Caco-2 (cell line): ENCODE results near the gene ARF4. TPM values are rescaled to one million over a fixed set of nuclear protein-coding genes. Genes with fewer than 3 reads are reported as not detected.
A peak's percentile ranks its signal among the peaks of the same experiment; 100 is the strongest.

ENCODE experiments used
- BruUV-seq: library from RNA; stranded (reverse); fragments of 400-500 nt; replicated peaks from 2 replicates; lab custom pipeline; 2021; lab: Mats Ljungman, UMichigan
- CTCF ChIA-PET: fragments of 300-600 bp; sonication (Branson Sonifier 250); formaldehyde crosslinking; loops from one replicate; lab custom pipeline; 2022; ENCODE audit warnings: antibody characterized with exemption; lab: Charles Lee
- POLR2A ChIA-PET: fragments of 300-600 bp; sonication (Branson Sonifier 250); formaldehyde crosslinking; loops from one replicate; lab custom pipeline; 2022; ENCODE audit warnings: antibody characterized with exemption; lab: Charles Lee
- DNase-seq, 2 experiments: peaks; one replicate each; pipeline versions ENCODE4 v3.0.0 to v3.0.0-alpha.2; 2020 to 2022
- H3K27me3 ChIP-seq: replicated peaks from 2 replicates; pipeline ENCODE4 v1.6.0; 2011; ENCODE audit warnings: low read length; ENCODE audit not compliant: control insufficient read depth, insufficient read depth
- H3K36me3 ChIP-seq: 2 replicates; pipeline ENCODE4 v1.5.1; 2011; ENCODE audit warnings: low read length; ENCODE audit not compliant: control insufficient read depth, insufficient read depth
- H3K4me1 ChIP-seq: fragments of 250-450 bp; sonication (Bioruptor Pico); 2 replicates; pipeline ENCODE4 v1.5.1; 2020; ENCODE audit warnings: mild to moderate bottlenecking
- H3K4me3 ChIP-seq: 2 replicates; pipeline ENCODE4 v1.5.1; 2011; ENCODE audit warnings: low read depth, mild to moderate bottlenecking, control low read depth, low read length
- H3K9me3 ChIP-seq: fragments of 250-450 bp; sonication (Bioruptor Pico); 2 replicates; pipeline ENCODE4 v1.5.1; 2020; ENCODE audit warnings: mild to moderate bottlenecking, moderate library complexity
- H3K27ac Mint-ChIP-seq: one replicate; pipeline ENCODE4 v1.8.0; 2022; ENCODE audit warnings: mixed read lengths; ENCODE audit not compliant: unreplicated experiment
- H3K27me3 Mint-ChIP-seq: one replicate; pipeline ENCODE4 v1.8.0; 2022; ENCODE audit warnings: mixed read lengths; ENCODE audit not compliant: insufficient read depth, unreplicated experiment
- H3K36me3 Mint-ChIP-seq: one replicate; pipeline ENCODE4 v1.8.0; 2022; ENCODE audit warnings: mild to moderate bottlenecking, mixed read lengths; ENCODE audit not compliant: insufficient read depth, unreplicated experiment
- H3K4me1 Mint-ChIP-seq: one replicate; pipeline ENCODE4 v1.8.0; 2022; ENCODE audit warnings: low read depth, mixed read lengths; ENCODE audit not compliant: unreplicated experiment
- H3K4me3 Mint-ChIP-seq: one replicate; pipeline ENCODE4 v1.8.0; 2022; ENCODE audit warnings: mild to moderate bottlenecking, moderate library complexity, mixed read lengths; ENCODE audit not compliant: unreplicated experiment
- H3K9me3 Mint-ChIP-seq: one replicate; pipeline ENCODE4 v1.8.0; 2022; ENCODE audit warnings: mixed read lengths; ENCODE audit not compliant: unreplicated experiment
- intact Hi-C: fragments of 100-400 bp; cut with micrococcal nuclease; formaldehyde crosslinking; loops from one replicate; pipeline ENCODE4 v1.10.0; 2022; ENCODE audit not compliant: unreplicated experiment
- total RNA-seq: library from RNA; stranded (reverse); gene quantifications from 2 replicates; pipeline ENCODE4 v1.2.3, GENCODE V29; 2022
- TF ChIP-seq, protein P1 (sequence below), 2 experiments: fragments of 200-600 bp in 1 of 2; IDR thresholded peaks; 1 replicate in 1 of 2; 2 replicates in 1 of 2; pipeline versions ENCODE4 v1.5.1 to v1.8.0; 2011 to 2022; ENCODE audit warnings: antibody characterized with exemption in 1 of 2, control low read depth in 1 of 2, inconsistent platforms in 1 of 2, low read depth in 1 of 2, low read length in 1 of 2, mild to moderate bottlenecking in 1 of 2, moderate library complexity in 1 of 2; ENCODE audit not compliant: insufficient read depth in 1 of 2, severe bottlenecking in 1 of 2, unreplicated experiment in 1 of 2

ARF4 gene
- total RNA-seq, 1 experiment from 2014 or later, result 194 TPM

DNA sequence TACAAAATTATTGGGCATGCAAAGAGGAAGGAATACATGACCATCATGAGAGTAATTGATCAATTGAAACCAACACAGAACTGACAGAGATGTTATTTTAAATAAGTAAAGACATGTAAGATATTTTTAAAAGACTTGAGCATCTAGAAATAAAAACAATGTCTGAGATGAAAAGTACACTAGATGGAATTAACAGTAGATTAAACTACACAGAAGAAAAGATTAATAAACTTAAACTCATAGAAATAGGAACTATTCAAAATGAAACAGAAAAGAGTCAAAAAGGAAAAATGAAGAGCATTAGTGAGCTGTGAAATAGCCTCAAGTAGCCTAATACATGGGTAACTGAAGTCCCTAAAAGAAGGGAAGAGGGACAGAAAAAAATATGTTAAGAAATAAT, 8.5 kb upstream of the ARF4 start:
- H3K27ac Mint-ChIP-seq, result no peak overlapping the region
- peaks cover 19% of the 10 kb centered on the region for H3K36me3 Mint-ChIP-seq
- no peak for DNase-seq
- intact Hi-C loops, result no loop called here
- no peak overlapping the region for H3K4me3 ChIP-seq
- H3K9me3 ChIP-seq, result no peaks in the 10 kb centered on the region
- ChIA-PET POLR2A (no interaction called here), CTCF (no interaction called here)
- H3K36me3 ChIP-seq, result no peaks in the 10 kb centered on the region
- no peaks in the 10 kb centered on the region for H3K27me3 Mint-ChIP-seq
- TF ChIP-seq, protein P1, sequence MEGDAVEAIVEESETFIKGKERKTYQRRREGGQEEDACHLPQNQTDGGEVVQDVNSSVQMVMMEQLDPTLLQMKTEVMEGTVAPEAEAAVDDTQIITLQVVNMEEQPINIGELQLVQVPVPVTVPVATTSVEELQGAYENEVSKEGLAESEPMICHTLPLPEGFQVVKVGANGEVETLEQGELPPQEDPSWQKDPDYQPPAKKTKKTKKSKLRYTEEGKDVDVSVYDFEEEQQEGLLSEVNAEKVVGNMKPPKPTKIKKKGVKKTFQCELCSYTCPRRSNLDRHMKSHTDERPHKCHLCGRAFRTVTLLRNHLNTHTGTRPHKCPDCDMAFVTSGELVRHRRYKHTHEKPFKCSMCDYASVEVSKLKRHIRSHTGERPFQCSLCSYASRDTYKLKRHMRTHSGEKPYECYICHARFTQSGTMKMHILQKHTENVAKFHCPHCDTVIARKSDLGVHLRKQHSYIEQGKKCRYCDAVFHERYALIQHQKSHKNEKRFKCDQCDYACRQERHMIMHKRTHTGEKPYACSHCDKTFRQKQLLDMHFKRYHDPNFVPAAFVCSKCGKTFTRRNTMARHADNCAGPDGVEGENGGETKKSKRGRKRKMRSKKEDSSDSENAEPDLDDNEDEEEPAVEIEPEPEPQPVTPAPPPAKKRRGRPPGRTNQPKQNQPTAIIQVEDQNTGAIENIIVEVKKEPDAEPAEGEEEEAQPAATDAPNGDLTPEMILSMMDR (IDR thresholded peaks at IDR 0.05; ENCODE audit: insufficient read depth in 1 of 2, low read depth in 1 of 2, low read length in 1 of 2, severe bottlenecking in 1 of 2, unreplicated experiment in 1 of 2), result no peak
- H3K4me1 Mint-ChIP-seq, result no peaks in the 10 kb centered on the region
- no peaks in the 10 kb centered on the region for H3K4me1 ChIP-seq
- no peak overlapping the region for H3K4me3 Mint-ChIP-seq
- peaks cover 22% of the 10 kb centered on the region for H3K9me3 Mint-ChIP-seq
- no peaks in the 10 kb centered on the region for H3K27me3 ChIP-seq
- no TSS peak for BruUV-seq

DNA sequence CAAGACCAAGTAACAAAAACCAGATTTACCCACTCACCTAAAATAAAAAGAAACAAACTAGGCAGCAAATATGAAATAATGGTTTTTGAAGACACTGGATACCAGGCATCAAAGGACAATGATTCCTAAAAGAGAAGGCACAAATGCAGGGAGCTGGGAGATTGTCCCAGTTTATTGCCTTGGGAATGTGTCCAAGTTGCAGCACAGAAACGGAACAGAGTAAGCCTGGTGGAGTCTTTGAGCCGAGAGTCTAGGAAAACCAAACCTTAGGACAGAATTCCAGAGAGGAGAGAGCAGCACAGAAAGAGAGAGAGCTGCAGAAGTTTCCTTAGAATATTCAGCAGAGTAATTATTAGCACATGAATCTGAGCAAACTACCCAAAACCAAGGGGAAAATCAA, 7.8 kb upstream of the ARF4 start:
- TF ChIP-seq, protein P1 (IDR thresholded peaks at IDR 0.05; ENCODE audit: insufficient read depth in 1 of 2, low read depth in 1 of 2, low read length in 1 of 2, severe bottlenecking in 1 of 2, unreplicated experiment in 1 of 2), result no peak
- ChIA-PET POLR2A (no interaction called here), CTCF (no interaction called here)
- intact Hi-C loops, result no loop called here
- H3K9me3 Mint-ChIP-seq, result peaks cover 22% of the 10 kb centered on the region
- no peak overlapping the region for H3K4me3 ChIP-seq
- peaks cover 19% of the 10 kb centered on the region for H3K36me3 Mint-ChIP-seq
- H3K4me1 ChIP-seq, result peaks cover 1% of the 10 kb centered on the region; the same call in 1 of the 2 replicates
- no peaks in the 10 kb centered on the region for H3K27me3 Mint-ChIP-seq
- no peaks in the 10 kb centered on the region for H3K9me3 ChIP-seq
- no peak overlapping the region for H3K27ac Mint-ChIP-seq
- no peak for DNase-seq
- H3K4me3 Mint-ChIP-seq, result no peak overlapping the region
- H3K4me1 Mint-ChIP-seq, result no peaks in the 10 kb centered on the region
- no peaks in the 10 kb centered on the region for H3K27me3 ChIP-seq
- H3K36me3 ChIP-seq, result no peaks in the 10 kb centered on the region
- BruUV-seq, result no TSS peak

DNA sequence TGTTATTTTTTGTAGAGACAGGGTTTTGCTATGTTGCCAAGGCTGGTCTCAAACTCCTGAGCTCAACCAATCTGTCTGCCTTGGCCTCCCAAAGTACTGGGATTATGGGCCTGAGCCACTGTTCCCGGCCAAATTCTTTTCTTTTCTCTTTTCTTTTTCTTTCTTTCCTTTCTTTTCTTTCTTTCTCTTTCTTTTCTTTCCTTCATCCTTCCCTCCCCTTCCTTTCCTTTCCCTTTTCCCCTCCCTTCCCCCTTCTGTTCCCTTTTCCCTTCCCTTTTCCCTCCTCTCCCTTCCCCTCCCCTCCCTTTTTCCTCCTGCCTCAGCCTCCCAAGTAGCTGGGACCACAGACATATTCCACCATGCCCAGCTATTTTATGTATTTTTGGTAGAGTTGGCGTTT, 3.1 kb upstream of the ARF4 start:
- H3K27me3 Mint-ChIP-seq, result no peaks in the 10 kb centered on the region
- POLR2A ChIA-PET, result no interaction called here
- peaks cover 12% of the 10 kb centered on the region for H3K4me1 Mint-ChIP-seq

More for the DNA sequence above, 3.1 kb upstream of the ARF4 start:
- Histone ChIP-seq H3K27me3 (no peaks in the 10 kb centered on the region), H3K9me3 (no peaks in the 10 kb centered on the region), H3K4me1 (peaks cover 12% of the 10 kb centered on the region), H3K36me3 (no peaks in the 10 kb centered on the region), H3K4me3 (no peak overlapping the region)
- H3K36me3 Mint-ChIP-seq, result peaks cover 50% of the 10 kb centered on the region
- H3K4me3 Mint-ChIP-seq, result no peak overlapping the region
- CTCF ChIA-PET, result no interaction called here
- TF ChIP-seq, protein P1 (IDR thresholded peaks at IDR 0.05; ENCODE audit: insufficient read depth in 1 of 2, low read depth in 1 of 2, low read length in 1 of 2, severe bottlenecking in 1 of 2, unreplicated experiment in 1 of 2), result no peak
- intact Hi-C loops, result no loop called here
- no TSS peak for BruUV-seq
- DNase-seq, result no peak
- peak overlapping the region; percentile 93 for H3K27ac Mint-ChIP-seq
- no peaks in the 10 kb centered on the region for H3K9me3 Mint-ChIP-seq
